ENCODE data around the gene DENND2A.

GRCh38 chr7:140489026-140489359, 151.6 kb downstream of the DENND2A start:
- no peak for TF ChIP-seq USF2 (CRISPR knock-in tag; IDR thresholded peaks at IDR 0.05)
- no peak for TF ChIP-seq ZNF416 (CRISPR knock-in tag; IDR thresholded peaks at IDR 0.05)
- TF ChIP-seq CTCF (IDR thresholded peaks at IDR 0.05) = no peak
- TF ChIP-seq ZNF317 (CRISPR knock-in tag; IDR thresholded peaks at IDR 0.05; ENCODE audit: borderline replicate concordance, low read depth) = no peak
